Panc1 (cell line): ENCODE results near the gene MMP24OS. TPM values are rescaled to one million over a fixed set of nuclear protein-coding genes. Genes with fewer than 3 reads are reported as not detected.

Experiments used
- ATAC-seq: fragments of 200-7000 bp; cut with Tn5 transposase; 2 replicates; pipeline ENCODE4 v1.9.1; 2020; ENCODE audit warnings: mild to moderate bottlenecking, moderate library complexity
- BruUV-seq: library from RNA; stranded (reverse); fragments of 400-500 nt; replicated peaks from 2 replicates; lab custom pipeline; 2021; lab: Mats Ljungman, UMichigan
- CTCF ChIA-PET: fragments of 300-600 bp; sonication (Branson Sonifier 250); formaldehyde crosslinking; loops from one replicate; lab custom pipeline; 2022; ENCODE audit warnings: antibody characterized with exemption; lab: Charles Lee
- POLR2A ChIA-PET: fragments of 300-600 bp; sonication (Branson Sonifier 250); formaldehyde crosslinking; loops from one replicate; lab custom pipeline; 2022; ENCODE audit warnings: antibody characterized with exemption; lab: Charles Lee
- DNase-seq: peaks from one replicate; pipeline ENCODE4 v3.0.0-alpha.2; 2010; ENCODE audit warnings: low read depth, low spot score
- H3K27ac ChIP-seq: 2 replicates; pipeline ENCODE4 v1.5.1; 2011; ENCODE audit warnings: mild to moderate bottlenecking, low read length, inconsistent platforms
- H3K27me3 ChIP-seq: fragments of 200-500 bp; sonication (Bioruptor generic); 2 replicates; pipeline ENCODE4 v1.6.0; 2014; ENCODE audit warnings: low read length, inconsistent platforms; ENCODE audit not compliant: control insufficient read depth, insufficient read depth
- H3K36me3 ChIP-seq: fragments of 200-500 bp; sonication (Bioruptor generic); 2 replicates; pipeline ENCODE4 v1.5.1; 2014; ENCODE audit warnings: inconsistent platforms, mild to moderate bottlenecking, low read length, moderate library complexity; ENCODE audit not compliant: control insufficient read depth, insufficient read depth
- H3K4me1 ChIP-seq: 2 replicates; pipeline ENCODE4 v1.5.1; 2011; ENCODE audit warnings: inconsistent platforms, mild to moderate bottlenecking, low read length, moderate library complexity; ENCODE audit not compliant: control insufficient read depth, insufficient read depth
- H3K4me3 ChIP-seq, 2 experiments: 2 replicates each; pipeline ENCODE4 v1.5.1; 2011 to 2012; ENCODE audit warnings: low read depth in 2 of 2, low read length in 2 of 2, mild to moderate bottlenecking in 2 of 2, inconsistent platforms in 1 of 2, moderate library complexity in 1 of 2
- H3K9me3 ChIP-seq: fragments of 200-500 bp; sonication (Bioruptor generic); 2 replicates; pipeline ENCODE4 v1.5.1; 2014; ENCODE audit warnings: low read depth, mild to moderate bottlenecking, inconsistent platforms, low read length, moderate library complexity; ENCODE audit not compliant: control insufficient read depth, insufficient read depth
- CTCF ChIP-seq: fragments of 450-650 bp; IDR thresholded peaks from 2 replicates; pipeline ENCODE4 v1.5.1; 2017; ENCODE audit warnings: mild to moderate bottlenecking
- POLR2AphosphoS5 ChIP-seq: IDR thresholded peaks from 2 replicates; pipeline ENCODE4 v1.6.1; 2012; ENCODE audit warnings: mild to moderate bottlenecking, low read depth, low read length, moderate library complexity
- SIN3A ChIP-seq: IDR thresholded peaks from 2 replicates; pipeline ENCODE4 v1.6.1; 2012; ENCODE audit warnings: low read depth, mild to moderate bottlenecking, low read length, moderate library complexity, borderline replicate concordance; ENCODE audit not compliant: insufficient read depth
- TCF7L2 ChIP-seq: IDR thresholded peaks from 2 replicates; pipeline ENCODE4 v1.6.1; 2011; ENCODE audit warnings: mild to moderate bottlenecking, low read depth, low read length, inconsistent platforms
- in situ Hi-C: cut with HindIII; loops from 2 replicates; pipeline ENCODE4 v1.10.0; 2016; ENCODE audit warnings: low sequenced_read_pairs, low pct_unique_long_range_greater_than_20kb
- intact Hi-C: fragments of 100-400 bp; cut with micrococcal nuclease; formaldehyde crosslinking; loops from one replicate; pipeline ENCODE4 v1.10.0; 2022; ENCODE audit not compliant: unreplicated experiment
- total RNA-seq: library from RNA; stranded (reverse); gene quantifications from one replicate; pipeline ENCODE4 v1.2.1, GENCODE V29; 2021; ENCODE audit not compliant: unreplicated experiment
- TF ChIP-seq, protein P1 (sequence below), 2 experiments: IDR thresholded peaks; 2 replicates each; pipeline ENCODE4 v1.6.1; 2011 to 2012; ENCODE audit warnings: low read depth in 2 of 2, control low read depth in 1 of 2, low read length in 1 of 2, mild to moderate bottlenecking in 1 of 2, moderate library complexity in 1 of 2; ENCODE audit not compliant: insufficient read depth in 1 of 2

Gene MMP24OS
- total RNA-seq, 1 experiment from 2014 or later, result 83.8 TPM

- peaks cover 35% of the 10 kb centered on the region for H3K4me1 ChIP-seq
- H3K27ac ChIP-seq, result peak overlapping the region; percentile 84
- BruUV-seq, result no TSS peak
- no peak for TF ChIP-seq CTCF
- TF ChIP-seq, protein P1, sequence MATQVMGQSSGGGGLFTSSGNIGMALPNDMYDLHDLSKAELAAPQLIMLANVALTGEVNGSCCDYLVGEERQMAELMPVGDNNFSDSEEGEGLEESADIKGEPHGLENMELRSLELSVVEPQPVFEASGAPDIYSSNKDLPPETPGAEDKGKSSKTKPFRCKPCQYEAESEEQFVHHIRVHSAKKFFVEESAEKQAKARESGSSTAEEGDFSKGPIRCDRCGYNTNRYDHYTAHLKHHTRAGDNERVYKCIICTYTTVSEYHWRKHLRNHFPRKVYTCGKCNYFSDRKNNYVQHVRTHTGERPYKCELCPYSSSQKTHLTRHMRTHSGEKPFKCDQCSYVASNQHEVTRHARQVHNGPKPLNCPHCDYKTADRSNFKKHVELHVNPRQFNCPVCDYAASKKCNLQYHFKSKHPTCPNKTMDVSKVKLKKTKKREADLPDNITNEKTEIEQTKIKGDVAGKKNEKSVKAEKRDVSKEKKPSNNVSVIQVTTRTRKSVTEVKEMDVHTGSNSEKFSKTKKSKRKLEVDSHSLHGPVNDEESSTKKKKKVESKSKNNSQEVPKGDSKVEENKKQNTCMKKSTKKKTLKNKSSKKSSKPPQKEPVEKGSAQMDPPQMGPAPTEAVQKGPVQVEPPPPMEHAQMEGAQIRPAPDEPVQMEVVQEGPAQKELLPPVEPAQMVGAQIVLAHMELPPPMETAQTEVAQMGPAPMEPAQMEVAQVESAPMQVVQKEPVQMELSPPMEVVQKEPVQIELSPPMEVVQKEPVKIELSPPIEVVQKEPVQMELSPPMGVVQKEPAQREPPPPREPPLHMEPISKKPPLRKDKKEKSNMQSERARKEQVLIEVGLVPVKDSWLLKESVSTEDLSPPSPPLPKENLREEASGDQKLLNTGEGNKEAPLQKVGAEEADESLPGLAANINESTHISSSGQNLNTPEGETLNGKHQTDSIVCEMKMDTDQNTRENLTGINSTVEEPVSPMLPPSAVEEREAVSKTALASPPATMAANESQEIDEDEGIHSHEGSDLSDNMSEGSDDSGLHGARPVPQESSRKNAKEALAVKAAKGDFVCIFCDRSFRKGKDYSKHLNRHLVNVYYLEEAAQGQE (IDR thresholded peaks at IDR 0.05; ENCODE audit: insufficient read depth in 1 of 2, low read depth in 2 of 2, low read length in 1 of 2), result no peak
- ChIA-PET POLR2A (interaction anchor here (0.8 to 1.2 kb wide), 2 partner anchors 23 to 33 kb away, joined by 3 to 4 read pairs; no protein-coding TSS in a partner anchor), CTCF (interaction anchor here (0.6 to 0.9 kb wide), 2 partner anchors 17 to 64 kb away, joined by 3 to 6 read pairs; no protein-coding TSS in a partner anchor)
- in situ Hi-C loops (no loop called here), intact Hi-C loops (no loop called here)
- no peaks in the 10 kb centered on the region for H3K27me3 ChIP-seq
- ATAC-seq, result peak; percentile 69
- H3K9me3 ChIP-seq, result no peaks in the 10 kb centered on the region
- no peaks in the 10 kb centered on the region for H3K36me3 ChIP-seq
- DNase-seq, result no peak
- H3K4me3 ChIP-seq, result no peak overlapping the region
Measured at GRCh38 chr20:35320396-35321126, 42.6 kb upstream of the MMP24OS start.

- ATAC-seq (peak; percentile 33; the same call in 1 of the 2 replicates), DNase-seq (no peak)
- intact Hi-C loops (no loop called here), in situ Hi-C loops (no loop called here)
- peaks cover 35% of the 10 kb centered on the region for H3K4me1 ChIP-seq
- H3K4me3 ChIP-seq, result no peak overlapping the region
- TF ChIP-seq CTCF (no peak), POLR2AphosphoS5 (no peak), TCF7L2 (no peak), SIN3A (no peak)
- TF ChIP-seq, protein P1 (IDR thresholded peaks at IDR 0.05; ENCODE audit: insufficient read depth in 1 of 2, low read depth in 2 of 2, low read length in 1 of 2), result no peak
- H3K9me3 ChIP-seq, result no peaks in the 10 kb centered on the region
- POLR2A ChIA-PET, result no interaction called here
- H3K27ac ChIP-seq, result peak overlapping the region; percentile 84
- H3K36me3 ChIP-seq, result no peaks in the 10 kb centered on the region
- CTCF ChIA-PET, result interaction anchor here (0.9 kb wide), 1 partner anchor 16 kb away, joined by 3 read pairs; no protein-coding TSS in a partner anchor
- no peaks in the 10 kb centered on the region for H3K27me3 ChIP-seq
- no TSS peak for BruUV-seq
Measured at GRCh38 chr20:35319871-35320197, 41.9 kb upstream of the MMP24OS start.
